Colonic mucosa (tissue), 4 donors: ENCODE measurements around the gene DCHS1. TPM values are rescaled to one million over a fixed set of nuclear protein-coding genes. Genes with fewer than 3 reads are reported as not detected.

Experiments
- DNase-seq: peaks from one replicate; pipeline ENCODE4 v3.0.0-alpha.2; 2020
- H3K27ac ChIP-seq: fragments of 200-600 bp; one replicate; pipeline ENCODE4 v1.8.0; 2021
- H3K27me3 ChIP-seq: fragments of 200-600 bp; one replicate; pipeline ENCODE4 v1.8.0; 2021
- H3K36me3 ChIP-seq: fragments of 200-600 bp; one replicate; pipeline ENCODE4 v1.8.0; 2021
- H3K4me1 ChIP-seq: fragments of 200-600 bp; one replicate; pipeline ENCODE4 v1.8.0; 2021; ENCODE audit warnings: mild to moderate bottlenecking
- H3K4me3 ChIP-seq: fragments of 200-600 bp; one replicate; pipeline ENCODE4 v1.8.0; 2021
- H3K9ac ChIP-seq, 2 donors: one replicate each; pipeline ENCODE4 v1.7.0; 2013; ENCODE audit warnings: control low read depth in 2 of 2, low read depth in 2 of 2, low read length in 2 of 2
- H3K9me3 ChIP-seq: fragments of 200-600 bp; one replicate; pipeline ENCODE4 v1.8.0; 2021
- CTCF ChIP-seq: fragments of 200-600 bp; IDR thresholded peaks from one replicate; pipeline ENCODE4 v1.8.0; 2022; ENCODE audit warnings: antibody characterized with exemption, mild to moderate bottlenecking
- intact Hi-C: fragments of 100-400 bp; cut with DNase I; formaldehyde crosslinking; loops from one replicate; pipeline ENCODE4 v1.14.1; 2022
- total RNA-seq, 2 donors: library from RNA; stranded (reverse); fragmentation: NEBNext Ultra II Directional in 1 of 2; extraction: Animal tissue kit (Norgen Biotek cat#: 25700) in 1 of 2; gene quantifications; one replicate each; pipeline ENCODE4 v1.2.1, GENCODE V29; 2021
- donor health status: healthy.
- donor health status: DM: no; HTN: no; CAD: no.
- donor health status: DM: no; HTN: no; CAD: no.

The DCHS1 gene
- total RNA-seq, 2 donors from 2014 or later: 4.7 to 8.3 TPM

GRCh38 chr11:6603287-6604080 lies 52.1 kb downstream of the DCHS1 start, which contains the start of the genes ILK and RRP8:
TSS of gene ILK (plus strand) at chr11:6603774. CDS start at chr11:6604272, 498 bp downstream.
TSS of gene RRP8 (minus strand) at chr11:6603616. CDS start at chr11:6603502, 114 bp downstream.
- no peak for TF ChIP-seq CTCF
- Histone ChIP-seq H3K9ac (peak within 1 kb of the TSS; percentile 83 to 86), H3K27ac (peak within 1 kb of the TSS; percentile 89), H3K9me3 (no peaks in the 10 kb centered on the region), H3K4me3 (peak within 1 kb of the TSS; percentile 77), H3K36me3 (peaks cover 24% of the 10 kb centered on the region), H3K4me1 (peaks cover 18% of the 10 kb centered on the region), H3K27me3 (no peaks in the 10 kb centered on the region)
- intact Hi-C loops: loop anchor here (5.0 to 10.0 kb wide), 3 partner anchors 64 to 129 kb away; partner anchors contain the start of genes MRPL17 and TRIM3
- peak; percentile 93 for DNase-seq

- H3K4me3 ChIP-seq: peak overlapping the region; percentile 77
- peaks cover 14% of the 10 kb centered on the region for H3K4me1 ChIP-seq
- no peaks in the 10 kb centered on the region for H3K9me3 ChIP-seq
- no peaks in the 10 kb centered on the region for H3K27me3 ChIP-seq
- H3K9ac ChIP-seq: peak overlapping the region; percentile 83 to 86
- TF ChIP-seq CTCF: no peak
- intact Hi-C loops: loop anchor here (5.0 to 10.0 kb wide), 3 partner anchors 65 to 128 kb away; partner anchors contain the start of genes MRPL17 and TRIM3
- H3K27ac ChIP-seq: no peak overlapping the region
- peaks cover 18% of the 10 kb centered on the region for H3K36me3 ChIP-seq
- DNase-seq: peak; percentile 17
Observed at GRCh38 chr11:6602096-6602940, 53.3 kb downstream of the DCHS1 start.

GRCh38 chr11:6601041-6601461 lies 54.6 kb downstream of the DCHS1 start:
- peak; percentile 16 for DNase-seq
- Histone ChIP-seq H3K27me3 (no peaks in the 10 kb centered on the region), H3K9ac (no peak overlapping the region), H3K4me1 (peaks cover 3% of the 10 kb centered on the region), H3K9me3 (no peaks in the 10 kb centered on the region), H3K27ac (no peak overlapping the region), H3K36me3 (peaks cover 18% of the 10 kb centered on the region), H3K4me3 (no peak overlapping the region)
- intact Hi-C loops: loop anchor here (5.0 to 10.0 kb wide), 3 partner anchors 66 to 126 kb away; partner anchors contain the start of genes MRPL17 and TRIM3
- TF ChIP-seq CTCF: no peak

- DNase-seq: peak; percentile 20
- H3K36me3 ChIP-seq: peaks cover 18% of the 10 kb centered on the region
- intact Hi-C loops: loop anchor here (5.0 to 10.0 kb wide), 3 partner anchors 67 to 125 kb away; partner anchors contain the start of genes MRPL17 and TRIM3
Observed at GRCh38 chr11:6599881-6600390, 55.7 kb downstream of the DCHS1 start.

More at GRCh38 chr11:6599881-6600390, 55.7 kb downstream of the DCHS1 start:
- H3K4me1 ChIP-seq: peaks cover 3% of the 10 kb centered on the region
- H3K27me3 ChIP-seq: no peaks in the 10 kb centered on the region
- H3K4me3 ChIP-seq: no peak overlapping the region
- no peak overlapping the region for H3K9ac ChIP-seq
- H3K27ac ChIP-seq: no peak overlapping the region
- no peaks in the 10 kb centered on the region for H3K9me3 ChIP-seq
- no peak for TF ChIP-seq CTCF
